Stimulated activated CD8-positive, alpha-beta memory T cell treated with anti-CD3 and anti-CD28 coated beads, Interleukin-12 subunit alpha, Interleukin-12 subunit beta, amount 100 ng/mL, for 24 hours (primary cell): ENCODE data around the gene LITAF.
"Not testable (repeated sequence)": the region's sequence is repeated elsewhere in the genome, so short reads cannot be mapped to it uniquely, and the experiment has no call there.

Experiments used
- DNase-seq: peaks from one replicate; pipeline ENCODE4 v3.0.0-alpha.2; 2020; ENCODE audit errors: extremely low read depth

Gene LITAF

DNA sequence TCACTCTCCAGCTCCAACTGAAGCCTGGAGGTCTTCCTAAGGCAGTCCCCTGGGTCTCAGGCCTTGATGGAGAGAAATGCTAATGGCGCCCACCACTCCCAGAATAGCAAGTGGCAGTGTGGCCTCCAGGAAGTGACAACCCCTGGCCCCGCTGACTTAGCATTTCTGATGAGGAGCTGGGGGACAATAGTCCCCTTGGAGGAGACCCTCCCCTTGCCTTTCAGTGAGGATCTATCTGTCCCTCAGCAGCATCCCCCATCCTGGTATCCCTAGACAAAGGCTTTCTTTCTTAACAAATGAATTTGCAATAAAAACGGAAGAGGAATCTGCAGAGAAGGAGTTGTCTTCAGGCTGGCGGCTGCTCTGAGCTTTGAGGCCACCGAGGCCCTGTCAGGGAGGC is 68.8 kb downstream of the LITAF start:
- no peak for DNase-seq

DNA sequence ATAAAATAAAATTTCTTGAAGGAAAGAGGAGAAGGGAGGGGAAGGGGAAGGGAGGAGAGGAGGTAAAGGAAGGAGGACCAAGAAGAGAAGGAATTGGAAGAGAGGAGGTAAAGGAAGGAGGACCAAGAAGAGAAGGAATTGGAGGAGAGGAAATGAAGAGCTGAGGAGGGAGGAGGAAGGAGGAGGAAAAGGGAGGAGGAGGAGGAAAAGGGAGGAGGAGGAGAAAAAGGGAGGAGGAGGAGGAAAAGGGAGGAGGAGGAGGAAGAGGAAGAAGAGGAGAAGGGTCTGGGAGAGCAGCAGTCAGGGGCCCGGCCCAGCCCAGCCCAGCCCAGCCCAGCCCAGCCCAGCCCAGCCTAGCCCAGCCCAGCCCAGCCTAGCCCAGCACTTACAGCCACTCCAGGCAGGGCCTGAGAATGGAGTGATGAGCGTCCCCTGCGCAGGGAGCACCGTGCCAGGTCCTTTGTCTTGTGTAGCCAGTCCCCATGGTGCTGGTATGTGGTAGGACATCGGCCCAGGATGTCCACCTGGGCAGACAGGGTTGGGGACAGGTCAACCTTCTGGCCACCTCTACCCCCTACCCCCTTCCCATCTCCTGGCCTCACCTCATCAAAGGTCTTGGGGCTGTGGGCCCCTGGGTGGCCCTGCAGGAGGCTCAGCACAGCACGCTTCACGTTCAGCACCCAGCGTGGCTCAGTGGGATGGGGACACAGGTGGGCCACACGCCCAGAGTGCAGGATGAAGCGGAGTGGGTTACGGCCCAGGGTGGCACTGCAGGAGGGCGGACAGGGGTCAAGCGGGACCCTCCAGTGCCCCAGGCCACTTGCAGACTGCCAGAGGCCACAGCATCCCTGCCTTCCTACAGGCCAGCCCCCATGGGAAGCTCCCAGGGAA is 70.9 kb downstream of the LITAF start:
- DNase-seq = no peak

DNA sequence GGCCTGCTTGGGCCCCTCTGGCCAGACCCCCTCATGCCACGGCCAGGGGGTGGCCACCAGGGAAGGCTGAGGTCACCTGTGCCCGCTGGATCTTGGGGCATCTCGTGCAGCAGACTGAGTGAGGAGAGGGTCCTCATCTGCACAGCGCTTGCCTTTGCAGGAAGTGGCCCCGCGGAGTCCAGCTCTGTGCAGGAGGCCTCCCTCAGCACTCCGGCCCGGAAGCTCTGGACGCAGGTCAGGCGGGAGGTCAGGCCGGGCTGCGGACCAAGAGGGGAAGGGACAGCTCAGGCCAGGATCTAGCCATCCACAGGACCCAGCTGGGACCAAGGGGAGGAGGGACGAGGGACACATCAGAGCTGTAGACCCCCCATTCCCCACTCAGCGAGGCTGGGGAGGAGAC is 72.4 kb downstream of the LITAF start:
- no peak for DNase-seq

DNA sequence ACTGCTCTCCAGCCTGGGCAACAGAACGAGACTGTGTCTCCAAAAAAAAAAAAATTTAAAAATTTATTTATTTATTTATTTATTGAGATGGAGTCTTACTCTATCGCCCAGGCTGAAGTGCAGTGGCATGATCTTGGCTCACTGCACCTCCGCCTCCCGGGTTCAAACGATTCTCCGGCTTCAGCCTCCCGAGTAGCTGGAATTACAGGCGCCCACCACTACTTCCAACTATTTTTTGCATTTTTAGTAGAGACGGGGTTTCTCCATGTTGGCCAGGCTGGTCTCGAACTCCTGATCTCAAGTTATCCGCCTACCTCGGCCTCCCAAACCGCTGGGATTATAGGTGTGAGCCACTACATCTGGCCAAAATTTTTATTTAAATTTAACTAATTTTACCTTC is 73.4 kb downstream of the LITAF start:
- not testable (repeated sequence) for DNase-seq

DNA sequence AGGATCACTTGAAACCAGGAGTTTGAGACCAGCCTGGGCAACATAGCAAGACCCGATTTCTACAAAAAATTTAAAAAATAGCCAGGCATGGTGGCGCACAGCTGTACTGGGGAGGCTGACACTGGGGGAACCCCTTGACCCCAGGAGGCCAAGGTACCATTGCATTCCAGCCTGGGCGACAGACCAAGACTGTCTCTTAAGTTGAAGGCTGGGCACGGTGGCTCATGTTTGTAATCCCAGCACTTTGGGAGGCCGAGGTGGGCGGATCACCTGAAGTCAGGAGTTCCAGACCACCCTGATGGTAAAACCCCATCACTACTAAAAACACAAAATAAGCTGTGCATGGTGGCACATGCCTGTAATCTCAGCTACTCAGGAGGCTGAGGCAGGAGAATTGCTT is 74.9 kb downstream of the LITAF start:
- DNase-seq = no peak

DNA sequence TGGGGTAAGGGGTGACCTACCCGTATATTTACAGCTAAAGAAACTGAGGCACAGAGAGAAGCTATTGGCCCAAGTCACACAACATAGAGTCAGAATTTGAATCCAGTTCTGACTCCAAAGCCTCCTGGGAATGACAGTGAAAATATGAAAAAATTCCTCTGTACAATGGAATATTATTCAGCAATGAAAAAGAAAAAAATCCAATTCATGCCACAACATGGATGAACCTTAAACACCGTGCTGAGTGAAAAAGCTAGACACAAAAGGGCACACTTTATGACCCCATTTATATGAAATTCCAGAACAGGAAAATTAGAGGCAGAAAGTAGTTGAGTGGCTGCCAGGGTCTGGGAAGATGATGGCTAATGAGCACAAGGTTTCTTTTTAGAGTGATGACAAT is 75.4 kb downstream of the LITAF start:
- no peak for DNase-seq

DNA sequence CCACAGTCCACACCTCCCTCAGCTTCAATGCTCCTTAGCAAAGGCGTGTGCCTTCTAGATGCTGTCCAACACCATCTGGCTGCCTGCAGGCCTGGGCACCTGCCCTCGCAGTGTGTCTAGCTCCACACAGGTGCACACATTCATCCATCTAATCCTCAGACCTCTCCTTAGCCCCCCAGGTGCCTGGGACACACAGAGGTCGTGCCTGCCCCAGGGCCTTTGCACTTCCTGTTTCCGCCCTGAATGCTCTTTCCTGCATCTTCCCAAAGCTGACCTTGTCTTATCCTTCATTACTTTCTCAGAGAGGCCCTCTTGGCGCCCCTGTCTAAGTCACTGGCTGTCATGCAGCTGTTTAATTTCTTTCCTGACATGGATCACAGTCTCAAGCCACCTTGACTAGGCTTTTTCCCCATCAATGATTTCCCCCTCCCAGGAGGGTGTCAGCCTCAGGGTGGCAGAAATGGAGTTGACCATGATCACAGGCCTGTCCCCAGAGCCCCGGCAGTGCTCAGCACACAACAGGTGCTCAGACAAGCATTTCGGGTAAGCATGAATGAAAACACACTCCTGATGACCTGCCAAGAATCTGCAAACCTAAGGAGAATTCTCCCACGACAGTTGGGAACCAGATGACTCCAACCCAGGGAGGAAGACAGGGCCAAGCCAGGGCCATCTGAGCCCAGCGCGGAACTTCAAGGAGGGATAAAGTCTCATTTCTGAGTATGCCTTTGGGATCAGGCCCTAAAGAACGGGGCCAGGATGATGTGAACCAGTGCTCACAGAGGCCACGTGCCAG is 76.3 kb downstream of the LITAF start:
- no peak for DNase-seq

DNA sequence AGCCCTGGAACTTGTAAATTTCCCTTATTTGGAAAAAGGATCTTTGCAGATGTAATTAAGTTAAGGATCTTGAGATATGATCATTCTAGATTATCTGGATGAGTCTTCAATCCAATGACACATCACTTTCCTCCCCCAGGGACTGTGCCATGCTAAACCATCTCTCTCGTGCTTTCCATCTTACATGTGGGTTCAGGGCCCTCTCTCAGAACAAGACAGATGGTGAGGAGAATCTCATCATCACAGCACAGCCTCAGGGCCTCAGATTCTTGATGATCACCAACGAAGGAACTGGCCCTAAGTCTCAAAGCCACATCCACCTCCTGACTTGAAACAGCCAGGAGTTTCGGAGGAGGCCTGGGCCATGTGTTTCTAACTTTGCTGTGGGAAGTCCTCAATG is 78.7 kb downstream of the LITAF start:
- DNase-seq = no peak

DNA sequence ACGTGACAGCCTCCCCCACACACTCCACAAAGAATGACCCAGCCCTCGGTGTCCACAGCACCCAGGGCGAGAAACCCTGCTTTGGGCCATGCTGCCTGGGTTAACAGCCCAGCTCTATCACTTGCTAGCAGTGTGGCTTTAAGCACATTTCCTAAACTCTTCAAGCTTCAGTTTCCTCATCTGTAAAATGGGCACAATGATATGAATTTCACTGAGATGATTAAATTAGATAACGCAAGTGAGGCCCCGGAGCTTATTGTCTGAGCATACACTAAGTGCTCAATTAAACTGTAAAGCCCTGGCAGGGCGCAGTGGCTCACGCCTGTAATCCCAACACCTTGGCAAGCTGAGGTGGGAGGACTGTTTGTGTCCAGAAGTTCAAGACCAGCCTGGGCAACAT is 79.4 kb downstream of the LITAF start:
- no peak for DNase-seq

DNA sequence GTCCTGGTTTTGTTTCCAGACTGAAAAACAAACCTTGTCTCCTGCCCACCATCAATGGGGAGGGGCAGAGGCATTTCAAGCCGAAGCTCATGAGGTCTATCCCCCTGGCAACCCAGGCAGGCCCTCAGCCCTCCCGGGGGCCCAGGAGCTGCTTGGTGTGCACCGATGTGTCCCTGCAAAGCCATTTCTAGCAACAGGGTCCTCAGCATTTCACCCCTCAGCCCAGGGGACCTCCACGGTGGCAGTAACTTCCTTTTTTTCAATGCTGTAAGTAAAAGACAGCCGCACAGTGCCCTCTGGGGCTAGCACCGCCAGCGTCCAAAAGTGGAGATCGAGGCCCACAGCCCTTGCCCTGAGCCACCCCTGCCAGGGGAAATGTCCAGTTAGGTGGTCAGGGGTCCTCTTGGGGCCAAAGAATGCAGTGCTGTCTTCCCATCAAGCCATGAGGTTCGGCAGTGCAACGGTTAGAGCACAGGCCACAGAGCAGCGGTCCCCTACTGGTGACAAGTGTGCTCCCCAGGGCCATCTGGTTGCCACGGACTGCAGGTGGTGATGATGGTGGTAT is 79.9 kb downstream of the LITAF start:
- no peak for DNase-seq

DNA sequence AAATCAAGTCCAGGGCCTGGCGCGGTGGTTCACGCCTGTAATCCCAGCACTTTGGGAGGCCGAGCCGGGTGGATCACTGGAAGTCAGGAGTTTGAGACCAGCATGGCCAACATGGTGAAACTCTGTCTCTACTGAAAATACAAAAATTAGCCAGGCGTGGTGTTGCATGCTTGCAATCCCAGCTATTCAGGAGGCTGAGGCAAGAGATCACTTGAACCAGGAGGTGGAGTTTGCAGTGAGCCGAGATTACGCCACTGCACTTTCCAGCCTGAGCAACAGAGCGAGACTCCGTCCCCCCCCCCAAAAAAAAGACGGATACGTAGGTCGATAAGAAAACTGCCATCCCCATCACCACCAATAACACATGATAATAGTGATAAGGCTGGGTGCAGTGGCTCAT is 82.5 kb downstream of the LITAF start:
- not testable (repeated sequence) for DNase-seq

DNA sequence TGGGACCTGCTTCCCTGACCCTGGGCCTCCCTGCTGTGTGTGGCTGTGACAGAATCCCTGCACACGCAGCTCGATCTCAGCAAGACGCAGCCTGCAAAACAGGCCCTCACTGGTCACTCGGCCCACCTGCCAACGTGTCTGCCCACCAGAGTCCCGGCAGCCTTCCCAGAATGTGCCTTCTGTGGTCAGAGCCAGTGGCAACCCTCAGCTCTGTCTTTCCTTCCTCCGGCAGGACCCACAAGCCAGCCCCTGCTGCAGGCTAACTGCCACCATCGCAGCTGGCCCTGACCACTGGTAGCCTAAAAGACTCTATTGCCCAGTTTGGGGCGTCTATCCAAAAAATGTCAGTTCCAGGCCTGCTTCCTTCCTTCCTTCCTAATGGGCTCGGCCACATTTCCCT is 83.2 kb downstream of the LITAF start:
- no peak for DNase-seq

DNA sequence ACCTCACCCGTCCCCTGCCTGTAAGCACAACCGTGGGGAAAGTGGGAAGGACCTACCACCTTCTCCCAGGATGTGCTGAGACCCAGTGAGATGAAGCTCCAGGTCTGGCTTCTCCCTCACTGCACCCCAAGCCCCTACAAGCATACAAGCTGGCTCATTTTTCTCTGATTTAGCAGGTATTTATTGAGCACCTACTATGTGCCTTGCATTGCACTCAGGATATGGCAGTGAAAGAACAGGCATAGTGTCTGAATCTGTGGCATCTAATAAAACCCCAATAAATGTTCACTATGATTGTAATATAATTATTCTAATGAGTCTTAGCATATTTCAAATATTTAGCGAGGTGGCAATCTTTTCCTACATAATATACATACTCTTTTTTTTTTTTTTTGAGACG is 84.5 kb downstream of the LITAF start:
- DNase-seq = no peak

DNA sequence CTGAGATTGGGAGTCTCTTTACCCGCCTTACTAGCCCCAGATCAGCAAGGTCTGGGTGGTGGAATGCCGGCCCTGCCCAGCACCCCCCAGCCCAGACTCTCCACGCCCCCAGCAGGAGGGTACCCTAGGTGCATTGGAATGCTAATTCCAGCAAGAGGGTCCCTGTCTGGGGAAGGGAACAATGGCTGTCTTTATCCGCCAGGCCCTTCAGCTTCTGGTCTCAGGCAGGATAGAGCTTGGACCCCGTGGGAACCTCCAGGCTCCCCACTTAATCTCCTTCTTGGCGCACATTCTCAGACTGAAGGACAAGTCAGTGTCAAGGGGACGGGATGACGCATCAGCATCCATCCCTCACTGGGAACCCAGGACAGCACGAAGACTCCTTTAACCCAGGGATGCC is 85.1 kb downstream of the LITAF start:
- no peak for DNase-seq

DNA sequence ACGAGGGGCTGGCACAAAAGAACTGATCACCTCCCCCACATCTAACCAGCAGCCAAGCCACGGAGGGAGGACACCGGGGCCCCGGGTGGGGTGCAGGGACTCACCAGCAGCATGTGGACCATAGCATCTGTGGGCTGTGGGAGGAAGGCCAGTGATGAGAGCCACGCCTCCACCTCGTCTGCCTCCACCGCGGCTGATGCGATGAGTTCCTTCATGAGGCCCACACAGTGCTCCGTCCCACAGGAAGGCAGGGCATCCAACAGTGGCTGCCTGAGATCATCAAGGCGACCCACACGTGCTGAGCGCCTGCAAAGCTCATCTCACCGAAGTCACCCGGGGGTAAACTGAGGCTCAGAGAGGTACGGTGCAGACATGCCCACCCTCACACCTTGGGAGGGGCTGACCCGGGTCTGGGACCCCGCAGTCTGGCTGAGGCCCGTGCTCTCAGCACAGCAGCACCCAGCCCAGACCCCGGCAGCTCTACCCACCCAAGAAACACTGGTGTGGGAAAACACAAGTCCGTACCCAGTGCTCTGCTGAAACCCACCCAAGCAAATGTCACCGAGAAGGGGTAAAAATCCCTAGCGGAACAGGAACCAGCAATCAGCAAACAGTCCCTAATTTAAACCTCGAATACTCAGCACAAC is 85.9 kb downstream of the LITAF start:
- DNase-seq = no peak

DNA sequence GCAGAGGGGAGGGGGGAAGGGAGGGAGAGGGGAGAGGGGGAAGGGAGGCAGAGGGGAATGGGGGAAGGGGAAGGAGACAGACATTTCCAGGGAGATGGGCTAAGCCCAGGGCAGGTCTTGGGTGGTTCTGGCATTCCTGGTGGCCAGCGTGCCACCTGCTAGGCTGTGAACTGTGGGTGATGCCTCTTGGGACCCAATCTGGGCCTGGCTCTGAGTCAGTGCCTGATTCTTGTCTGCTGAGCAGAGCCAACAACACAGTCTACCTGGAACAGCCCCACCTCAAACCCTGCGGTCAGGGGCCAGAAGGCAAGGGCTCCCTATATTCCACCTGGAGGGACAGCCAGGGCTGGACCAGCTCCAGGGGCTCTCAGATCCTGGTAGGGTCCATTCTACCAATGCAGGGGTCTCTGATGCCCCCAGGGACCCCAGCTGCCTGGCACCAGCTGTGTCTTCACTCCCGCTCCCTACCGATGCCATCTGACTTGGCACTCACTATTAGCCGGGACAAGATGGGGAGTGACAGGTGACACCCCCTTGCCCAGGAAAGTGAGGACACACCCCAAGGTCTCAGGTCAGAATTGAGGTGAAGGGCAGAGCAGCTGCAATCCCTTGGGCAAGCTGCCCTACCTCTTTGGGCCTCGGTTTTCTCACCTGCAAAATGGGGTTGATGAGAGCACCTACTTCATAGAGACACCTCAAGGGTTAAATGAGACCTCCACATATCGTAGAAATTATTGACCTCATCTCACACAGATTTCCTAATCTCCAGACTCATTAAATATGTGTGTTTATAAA is 87.2 kb downstream of the LITAF start:
- DNase-seq = no peak

DNA sequence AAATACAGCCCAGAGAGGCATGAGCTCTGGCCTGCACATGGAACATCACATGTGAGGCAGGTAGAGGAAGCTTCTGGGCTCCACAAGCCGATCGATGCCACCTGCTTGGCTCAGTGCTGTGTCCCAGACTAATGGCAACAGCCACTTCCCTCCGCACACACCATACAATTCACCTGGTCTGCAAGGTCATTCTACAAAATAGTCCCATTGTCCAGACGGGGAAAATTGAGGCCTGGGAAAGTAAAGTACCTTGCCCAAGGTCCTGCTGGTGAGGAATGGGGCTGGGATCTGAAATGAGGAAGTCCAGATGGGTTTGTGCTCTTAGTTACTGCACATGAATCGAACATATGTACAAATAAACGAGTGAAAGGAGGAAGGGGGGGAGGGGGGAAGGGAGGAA is 88.0 kb downstream of the LITAF start:
- DNase-seq = no peak

DNA sequence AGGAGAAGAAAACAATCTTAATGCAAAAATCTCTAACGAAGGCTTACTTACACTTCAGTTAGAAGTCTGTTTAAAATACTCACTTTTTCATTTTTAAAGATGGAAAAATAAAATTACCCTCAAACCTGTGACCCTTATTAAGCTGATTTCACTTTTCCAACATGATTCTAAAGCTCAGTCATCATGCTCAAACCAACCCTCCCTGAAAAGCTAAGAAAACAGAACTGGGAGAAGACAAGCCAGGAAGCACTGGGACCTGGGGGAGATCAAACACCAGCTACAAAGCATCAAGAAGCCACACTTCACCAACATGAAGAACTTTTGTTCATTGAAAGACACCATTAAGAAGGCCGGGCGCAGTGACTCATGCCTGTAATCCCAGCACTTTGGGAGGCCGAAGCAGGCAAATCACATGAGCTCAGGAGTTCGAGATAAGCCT is 88.8 kb downstream of the LITAF start:
- no peak for DNase-seq
